ENCODE results near the gene LIN7C.

LIN7C gene

DNA sequence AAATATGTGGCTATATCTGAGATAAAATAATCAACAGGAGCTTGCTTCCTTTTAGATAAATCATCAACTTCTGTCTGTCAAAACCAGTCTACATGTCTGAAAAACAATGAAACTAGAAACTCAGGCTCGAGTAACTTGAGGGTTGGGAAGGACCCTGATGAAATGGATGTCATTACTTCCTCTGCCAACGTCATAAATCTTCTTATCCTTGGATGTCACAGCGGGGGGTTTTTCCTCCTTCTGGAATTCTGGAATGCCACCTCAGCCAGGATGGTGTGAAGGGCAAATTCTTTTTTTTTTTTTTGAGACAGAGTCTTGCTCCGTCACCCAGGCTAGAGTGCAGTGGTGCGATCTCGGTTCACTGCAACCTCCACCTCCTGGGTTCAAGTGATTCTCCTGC, 47.4 kb downstream of the LIN7C start:
- no peak for FAIRE-seq
- TF ChIP-seq, protein P1, sequence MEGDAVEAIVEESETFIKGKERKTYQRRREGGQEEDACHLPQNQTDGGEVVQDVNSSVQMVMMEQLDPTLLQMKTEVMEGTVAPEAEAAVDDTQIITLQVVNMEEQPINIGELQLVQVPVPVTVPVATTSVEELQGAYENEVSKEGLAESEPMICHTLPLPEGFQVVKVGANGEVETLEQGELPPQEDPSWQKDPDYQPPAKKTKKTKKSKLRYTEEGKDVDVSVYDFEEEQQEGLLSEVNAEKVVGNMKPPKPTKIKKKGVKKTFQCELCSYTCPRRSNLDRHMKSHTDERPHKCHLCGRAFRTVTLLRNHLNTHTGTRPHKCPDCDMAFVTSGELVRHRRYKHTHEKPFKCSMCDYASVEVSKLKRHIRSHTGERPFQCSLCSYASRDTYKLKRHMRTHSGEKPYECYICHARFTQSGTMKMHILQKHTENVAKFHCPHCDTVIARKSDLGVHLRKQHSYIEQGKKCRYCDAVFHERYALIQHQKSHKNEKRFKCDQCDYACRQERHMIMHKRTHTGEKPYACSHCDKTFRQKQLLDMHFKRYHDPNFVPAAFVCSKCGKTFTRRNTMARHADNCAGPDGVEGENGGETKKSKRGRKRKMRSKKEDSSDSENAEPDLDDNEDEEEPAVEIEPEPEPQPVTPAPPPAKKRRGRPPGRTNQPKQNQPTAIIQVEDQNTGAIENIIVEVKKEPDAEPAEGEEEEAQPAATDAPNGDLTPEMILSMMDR (IDR thresholded peaks at IDR 0.05; ENCODE audit: insufficient read depth, missing control alignments), result no peak
- DNase-seq (ENCODE audit: insufficient read length, low spot score), result no peak

GRCh38 chr11:27458182-27458581, 48.4 kb downstream of the LIN7C start:
- TF ChIP-seq, protein P1 (IDR thresholded peaks at IDR 0.05; ENCODE audit: insufficient read depth, missing control alignments), result no peak
- no peak for FAIRE-seq
- DNase-seq (ENCODE audit: insufficient read length, low spot score), result no peak

- FAIRE-seq (no peak), DNase-seq (ENCODE audit: insufficient read length, low spot score) (no peak)
- TF ChIP-seq, protein P1 (IDR thresholded peaks at IDR 0.05; ENCODE audit: insufficient read depth, missing control alignments), result no peak
These were observed 49.7 kb downstream of the LIN7C start for GRCh38 chr11:27456795-27457329.

DNA sequence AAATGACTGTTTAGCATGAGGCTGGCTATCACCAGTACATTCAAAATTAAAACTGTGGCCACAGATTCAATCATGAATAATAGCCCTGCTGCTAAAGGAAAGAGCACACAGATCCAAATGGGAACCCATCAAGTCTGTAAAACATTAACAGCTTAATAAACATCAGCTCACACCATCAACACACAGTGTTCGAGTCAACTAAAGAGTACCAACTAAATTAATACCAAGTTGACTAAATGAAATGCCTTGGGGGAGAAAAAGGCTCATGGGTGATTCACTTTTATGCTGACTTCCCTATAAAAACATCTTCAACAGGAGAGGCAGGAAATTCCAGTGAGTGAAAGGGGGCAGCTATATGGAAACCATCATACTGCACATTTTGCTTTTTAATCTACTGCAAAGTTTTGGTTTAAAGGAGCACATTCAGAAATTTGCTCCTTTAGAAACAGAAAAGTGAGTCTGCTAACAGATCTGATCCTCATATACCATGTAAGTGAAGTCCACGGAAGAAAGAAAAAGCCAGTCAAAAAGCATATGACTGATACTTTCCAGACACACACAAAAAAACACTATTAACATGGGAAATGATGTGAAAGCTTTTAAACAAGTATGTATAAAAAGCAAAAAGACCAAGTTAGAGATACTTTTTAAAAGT, 50.3 kb downstream of the LIN7C start:
- DNase-seq (ENCODE audit: insufficient read length, low spot score) (no peak), FAIRE-seq (no peak)
- TF ChIP-seq, protein P1 (IDR thresholded peaks at IDR 0.05; ENCODE audit: insufficient read depth, missing control alignments), result no peak

- TF ChIP-seq, protein P1 (IDR thresholded peaks at IDR 0.05; ENCODE audit: insufficient read depth, missing control alignments), result no peak
- no peak for DNase-seq (ENCODE audit: insufficient read length, low spot score)
- FAIRE-seq, result no peak
These were observed 50.9 kb downstream of the LIN7C start for GRCh38 chr11:27455667-27456066.

DNA sequence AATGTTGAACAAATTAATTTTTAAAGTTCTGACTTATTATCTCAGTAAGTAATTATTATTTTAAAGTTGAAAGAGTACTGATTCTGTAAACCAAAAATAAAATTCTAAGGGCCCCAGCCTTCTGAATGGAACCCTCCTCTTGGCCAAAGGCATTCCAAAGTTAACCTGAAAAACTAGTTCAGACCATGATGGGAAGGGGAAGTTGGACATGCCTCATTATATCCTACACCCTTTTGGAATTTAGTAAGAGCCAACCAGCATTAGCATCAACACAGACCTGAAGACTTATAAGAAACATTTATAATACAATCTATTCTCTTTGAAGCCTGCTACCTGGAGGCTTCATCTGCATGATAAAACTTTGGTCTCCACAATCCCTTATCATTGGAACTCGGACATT, 52.9 kb downstream of the LIN7C start:
- TF ChIP-seq, protein P1 (IDR thresholded peaks at IDR 0.05; ENCODE audit: insufficient read depth, missing control alignments), result no peak
- DNase-seq (ENCODE audit: insufficient read length, low spot score) (no peak), FAIRE-seq (no peak)

GRCh38 chr11:27452147-27452546, 54.4 kb downstream of the LIN7C start:
- DNase-seq (ENCODE audit: insufficient read length, low spot score), result no peak

More at GRCh38 chr11:27452147-27452546, 54.4 kb downstream of the LIN7C start:
- TF ChIP-seq, protein P1 (IDR thresholded peaks at IDR 0.05; ENCODE audit: insufficient read depth, missing control alignments), result no peak
- FAIRE-seq, result no peak

Data from D721Med (cell line).